Spleen (tissue), 11 donors: ENCODE measurements around the gene LRCH3. TPM values are rescaled to one million over a fixed set of nuclear protein-coding genes. Genes with fewer than 3 reads are reported as not detected.

Experiments
- DNase-seq: peaks from one replicate; pipeline ENCODE4 v3.0.0-alpha.2; 2020
- H3K27ac ChIP-seq, 8 donors: fragments of 200-600 bp; sonication (generic) in 7 of 8; 1 replicate in 4 of 8; 2 replicates in 4 of 8; pipeline versions ENCODE4 v1.5.0 to v1.8.0; 2016 to 2021; ENCODE audit warnings: inconsistent platforms in 4 of 8, mild to moderate bottlenecking in 4 of 8, moderate library complexity in 1 of 8
- H3K27me3 ChIP-seq, 7 donors: fragments of 200-600 bp; sonication (generic) in 6 of 7; replicated peaks in 1 of 7; 1 replicate in 4 of 7; 2 replicates in 3 of 7; pipeline versions ENCODE4 v1.5.0 to v1.8.0; 2016 to 2021; ENCODE audit warnings: inconsistent platforms in 3 of 7, mild to moderate bottlenecking in 1 of 7
- H3K36me3 ChIP-seq, 6 donors: fragments of 200-600 bp; sonication (generic) in 5 of 6; 1 replicate in 4 of 6; 2 replicates in 2 of 6; pipeline versions ENCODE4 v1.5.0 to v1.8.0; 2016 to 2021; ENCODE audit warnings: inconsistent platforms in 2 of 6
- H3K4me1 ChIP-seq, 6 donors: fragments of 200-600 bp; sonication (generic) in 5 of 6; 1 replicate in 3 of 6; 2 replicates in 3 of 6; pipeline versions ENCODE4 v1.5.0 to v1.8.0; 2016 to 2021; ENCODE audit warnings: inconsistent platforms in 3 of 6
- H3K4me3 ChIP-seq, 8 donors: fragments of 200-600 bp; sonication (generic) in 7 of 8; 1 replicate in 4 of 8; 2 replicates in 4 of 8; pipeline versions ENCODE4 v1.5.0 to v1.8.0; 2016 to 2021; ENCODE audit warnings: inconsistent platforms in 4 of 8, mild to moderate bottlenecking in 4 of 8, moderate library complexity in 2 of 8
- H3K9me3 ChIP-seq, 8 donors: fragments of 200-600 bp; sonication (generic) in 7 of 8; 1 replicate in 4 of 8; 2 replicates in 4 of 8; pipeline versions ENCODE4 v1.5.0 to v1.8.0; 2016 to 2021; ENCODE audit warnings: inconsistent platforms in 4 of 8
- CTCF ChIP-seq, 11 experiments: fragments of 200-600 bp in 7 of 11; fragments of 450-650 bp in 4 of 11; sonication (generic) in 4 of 11; IDR thresholded peaks in 8 of 11; conservative IDR thresholded peaks in 3 of 11; 1 replicate in 7 of 11; 2 replicates in 4 of 11; pipeline versions ENCODE4 v1.4.0 to v1.8.0; 2016 to 2021; ENCODE audit warnings: antibody characterized with exemption in 11 of 11, inconsistent platforms in 4 of 11, mild to moderate bottlenecking in 1 of 11
- POLR2A ChIP-seq, 3 donors: fragments of 450-650 bp; IDR thresholded peaks; one replicate each; pipeline ENCODE4 v1.5.1; 2017; ENCODE audit warnings: antibody characterized with exemption in 3 of 3, mild to moderate bottlenecking in 1 of 3
- POLR2AphosphoS5 ChIP-seq, 3 donors: sonication (generic); formaldehyde crosslinking; IDR thresholded peaks; one replicate each; pipeline ENCODE4 v1.5.1; 2017; ENCODE audit warnings: antibody characterized with exemption in 3 of 3
- WGBS, 5 donors: extraction: QIAGEN DNeasy Blood & Tissue Kit in 3 of 5; methylation state at CpG; one replicate each; pipeline versions ENCODE4 v1.1.5 to v1.1.7; 2013 to 2018; 5-methylcytosine and 5-hydroxymethylcytosine counted together
- intact Hi-C: fragments of 100-400 bp; cut with DNase I; formaldehyde crosslinking; loops from one replicate; pipeline ENCODE4 v1.15.0; 2023; ENCODE audit warnings: low total_unique reads
- polyA plus RNA-seq, 3 donors: library from polyadenylated mRNA; stranded (reverse); fragments of 200-250 nt; gene quantifications; one replicate each; pipeline ENCODE4 v1.2.1, GENCODE V29; 2013
- total RNA-seq, 7 donors: library from RNA; depleted of rRNA in 3 of 7; stranded (reverse); fragments of >200 nt in 3 of 7; fragmentation: NEBNext Ultra II Directional in 4 of 7; extraction: Animal tissue kit (Norgen Biotek cat#: 25700) in 4 of 7; gene quantifications; one replicate each; pipeline versions ENCODE4 v1.1.0 to v1.2.1, GENCODE V29; 2016 to 2021
- donor health status: healthy with polysubstance abuse.
- donor health status: DM: no; HTN: no; CAD: no; lungs with moderate emphysema.
- donor health status: DM: no; HTN: no; CAD: no.
- donor health status: Bipolar disorder and iron deficiency.
- donor health status: healthy.
- donor health status: DM: no; HTN: no; CAD: no.
- donor health status: DM: yes; HTN: yes; CAD: no.

The LRCH3 gene
- total and polyA plus RNA-seq, 10 donors: 7.7 to 86.2 (median 67.0) TPM

GRCh38 chr3:197858133-197858532 is 67.1 kb downstream of the LRCH3 start:
- WGBS, 5 donors: 75 to 91% (median 85%) methylated on average over 3 of the region's 3 CpGs
- Histone ChIP-seq H3K4me3 (no peak overlapping the region), H3K27ac (no peak overlapping the region), H3K36me3 (peaks cover 0 to 89% (median 35%) of the 10 kb centered on the region in 6 donors), H3K27me3 (no peaks in the 10 kb centered on the region), H3K9me3 (no peaks in the 10 kb centered on the region), H3K4me1 (no peaks in the 10 kb centered on the region)
- intact Hi-C loops: no loop called here
- TF ChIP-seq CTCF (IDR thresholded peaks at IDR 0.05 in 8 of 11, conservative IDR thresholded peaks at IDR 0.05 in 3 of 11) (no peak), POLR2AphosphoS5 (IDR thresholded peaks at IDR 0.05) (no peak), POLR2A (IDR thresholded peaks at IDR 0.05) (no peak)
- no peak for DNase-seq

- Histone ChIP-seq H3K27me3 (no peaks in the 10 kb centered on the region), H3K9me3 (no peaks in the 10 kb centered on the region), H3K27ac (no peak overlapping the region), H3K4me1 (no peaks in the 10 kb centered on the region), H3K36me3 (peaks cover 0 to 88% (median 33%) of the 10 kb centered on the region in 6 donors), H3K4me3 (no peak overlapping the region)
- TF ChIP-seq CTCF (IDR thresholded peaks at IDR 0.05 in 8 of 11, conservative IDR thresholded peaks at IDR 0.05 in 3 of 11): no peak
- TF ChIP-seq POLR2A (IDR thresholded peaks at IDR 0.05): no peak
- no peak for TF ChIP-seq POLR2AphosphoS5 (IDR thresholded peaks at IDR 0.05)
- DNase-seq: no peak
- intact Hi-C loops: no loop called here
- WGBS, 5 donors: 77 to 94% (median 79%) methylated on average over 3 of the region's 3 CpGs
Observed at GRCh38 chr3:197858598-197858997, 67.5 kb downstream of the LRCH3 start.

- peaks cover 2 to 94% (median 34%) of the 10 kb centered on the region in 6 donors for H3K36me3 ChIP-seq
- no peaks in the 10 kb centered on the region for H3K9me3 ChIP-seq
- no peak overlapping the region for H3K27ac ChIP-seq
- intact Hi-C loops: no loop called here
- no peak for DNase-seq
- no peak overlapping the region for H3K4me3 ChIP-seq
- TF ChIP-seq CTCF (IDR thresholded peaks at IDR 0.05 in 8 of 11, conservative IDR thresholded peaks at IDR 0.05 in 3 of 11): no peak
- no peak for TF ChIP-seq POLR2AphosphoS5 (IDR thresholded peaks at IDR 0.05)
- no peak for TF ChIP-seq POLR2A (IDR thresholded peaks at IDR 0.05)
- H3K4me1 ChIP-seq: peaks cover 0 to 7% (median 0%) of the 10 kb centered on the region in 6 donors
- no peaks in the 10 kb centered on the region for H3K27me3 ChIP-seq
- 94 to 98% (median 97%) methylated on average over 6 of the region's 6 CpGs for WGBS, 5 donors
Observed at GRCh38 chr3:197866035-197866434, 75.0 kb downstream of the LRCH3 start.

- H3K4me1 ChIP-seq: peaks cover 0 to 6% (median 0%) of the 10 kb centered on the region in 6 donors
- peaks cover 9 to 92% (median 64%) of the 10 kb centered on the region in 6 donors for H3K36me3 ChIP-seq
- H3K9me3 ChIP-seq: no peaks in the 10 kb centered on the region
- no peak overlapping the region for H3K27ac ChIP-seq
- WGBS, 5 donors: 90 to 97% (median 96%) methylated on average over 6 of the region's 6 CpGs
- TF ChIP-seq CTCF (IDR thresholded peaks at IDR 0.05 in 8 of 11, conservative IDR thresholded peaks at IDR 0.05 in 3 of 11): no peak
- intact Hi-C loops: no loop called here
- no peak overlapping the region for H3K4me3 ChIP-seq
- no peak for DNase-seq
- no peaks in the 10 kb centered on the region for H3K27me3 ChIP-seq
Observed at GRCh38 chr3:197873329-197873728, 82.3 kb downstream of the LRCH3 start.
